ENCODE data around the gene ANKLE1.
A peak's percentile ranks its signal among the peaks of the same experiment; 100 is the strongest.
"Not testable (repeated sequence)": the region's sequence is repeated elsewhere in the genome, so short reads cannot be mapped to it uniquely, and the experiment has no call there.

ANKLE1 gene

GRCh38 chr19:17248011-17248776, 33.5 kb upstream of the ANKLE1 start:
- no peak for DNase-seq

GRCh38 chr19:17249887-17250548, 31.7 kb upstream of the ANKLE1 start:
- no peak for DNase-seq

- DNase-seq = no peak
These were observed 27.1 kb upstream of the ANKLE1 start for GRCh38 chr19:17254636-17255035.

GRCh38 chr19:17255150-17255621, 26.5 kb upstream of the ANKLE1 start:
- DNase-seq = no peak

GRCh38 chr19:17256130-17256529, 25.6 kb upstream of the ANKLE1 start:
- DNase-seq = no peak

- no peak for DNase-seq
These were observed 22.5 kb upstream of the ANKLE1 start for GRCh38 chr19:17259118-17259780.

- no peak for DNase-seq
These were observed 21.8 kb upstream of the ANKLE1 start for GRCh38 chr19:17259934-17260333.

- DNase-seq = peak; percentile 94 to 95
These were observed 20.8 kb upstream of the ANKLE1 start for GRCh38 chr19:17260842-17261325.

GRCh38 chr19:17262557-17262956, 19.1 kb upstream of the ANKLE1 start:
- DNase-seq = no peak

- no peak for DNase-seq
These were observed 17.7 kb upstream of the ANKLE1 start for GRCh38 chr19:17263712-17264640.

- no peak for DNase-seq
These were observed 17.1 kb upstream of the ANKLE1 start, which contains the start of gene USHBP1 for GRCh38 chr19:17264641-17264979. USHBP1 (minus strand) TSS chr19:17264745; CDS start chr19:17264299, 446 bp downstream.

GRCh38 chr19:17266026-17266425, 15.7 kb upstream of the ANKLE1 start:
- no peak for DNase-seq

- DNase-seq = no peak
These were observed 15.1 kb upstream of the ANKLE1 start for GRCh38 chr19:17266589-17266974.

- peak; percentile 92 to 94 for DNase-seq
These were observed 14.5 kb upstream of the ANKLE1 start, which contains the start of gene BABAM1 for GRCh38 chr19:17266975-17267788. BABAM1 (plus strand) TSS chr19:17267443; CDS start chr19:17268807, 1,364 bp downstream.

GRCh38 chr19:17268754-17269153, 12.9 kb upstream of the ANKLE1 start:
- DNase-seq = no peak

GRCh38 chr19:17274892-17275291, 6.8 kb upstream of the ANKLE1 start:
- DNase-seq = not testable (repeated sequence)

GRCh38 chr19:17275441-17276175, 6.1 kb upstream of the ANKLE1 start:
- no peak for DNase-seq

- no peak for DNase-seq
These were observed 2.3 kb upstream of the ANKLE1 start for GRCh38 chr19:17279436-17279835.

GRCh38 chr19:17282488-17283125, 906 bp downstream of the ANKLE1 start:
- peak; percentile 84 to 89 for DNase-seq

GRCh38 chr19:17283504-17283996, 1.8 kb downstream of the ANKLE1 start:
- no peak for DNase-seq
